ENCODE data around the gene FMNL2. TPM values are rescaled to one million over a fixed set of nuclear protein-coding genes. Genes with fewer than 3 reads are reported as not detected.

The FMNL2 gene
- total RNA-seq, 1 donor from 2014 or later = 1.5 TPM

DNA sequence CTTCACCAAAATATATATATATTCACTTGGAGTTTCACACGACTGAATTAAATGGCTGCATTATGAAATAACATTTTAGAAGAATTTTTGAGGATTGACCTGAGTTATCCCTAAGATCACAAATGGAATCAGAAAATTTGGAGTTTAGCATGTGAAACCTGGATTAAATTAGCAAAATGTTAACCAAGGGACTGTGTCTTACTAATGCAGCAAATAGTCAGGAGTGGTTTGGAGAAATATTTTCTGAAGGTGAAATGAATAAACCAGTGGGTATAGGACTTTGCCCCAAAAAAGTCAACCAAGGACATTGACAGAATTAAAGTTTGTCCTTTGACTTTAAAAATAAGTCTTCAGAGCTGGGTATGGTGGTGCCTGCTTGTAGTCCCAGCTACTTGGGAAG, 271.1 kb downstream of the FMNL2 start:
- intact Hi-C loops (cut with micrococcal nuclease) = no loop called here

DNA sequence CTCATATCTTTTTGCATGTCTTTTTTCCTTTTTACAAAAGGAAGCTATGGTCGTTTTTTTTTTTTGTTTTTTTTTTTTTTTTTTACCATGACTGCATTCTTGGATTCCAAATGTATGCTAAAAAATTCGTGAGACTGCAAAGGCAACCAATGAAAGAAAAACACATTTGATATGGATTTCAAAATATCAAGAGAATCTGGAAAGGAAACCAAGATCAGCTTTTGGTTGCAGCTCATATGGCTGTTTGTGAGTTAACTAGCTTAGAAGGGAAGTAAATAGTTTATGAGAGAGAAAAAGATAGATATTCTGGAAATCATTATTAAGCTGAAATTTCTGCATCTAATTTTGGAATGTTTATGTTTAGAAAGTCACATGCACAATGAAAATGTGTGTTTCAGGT, 272.0 kb downstream of the FMNL2 start:
- intact Hi-C loops (cut with micrococcal nuclease) = no loop called here

DNA sequence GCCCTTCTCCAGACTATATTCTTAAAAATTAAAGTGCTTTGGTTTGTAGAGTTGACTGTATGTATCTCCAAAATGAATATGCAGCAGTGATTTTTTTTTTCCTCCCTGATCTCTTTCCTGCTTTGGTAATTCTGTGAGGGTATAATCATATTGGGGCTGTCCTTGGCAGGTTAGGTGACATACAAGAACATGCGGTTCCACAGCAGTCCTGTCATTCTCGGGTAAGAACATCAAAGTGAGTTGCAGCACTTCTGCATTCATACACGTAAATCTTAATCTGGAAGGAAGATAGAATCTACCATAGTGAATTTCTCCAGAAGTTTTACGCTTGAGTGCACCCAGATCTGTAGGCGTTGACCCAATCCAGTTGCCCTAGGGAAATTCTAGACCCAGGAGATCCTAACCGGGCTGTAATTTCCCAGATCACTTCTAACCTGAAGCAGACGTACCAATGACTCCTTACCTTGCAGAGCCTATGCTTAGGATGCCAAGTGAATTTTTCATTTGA, 272.9 kb downstream of the FMNL2 start:
- intact Hi-C loops (cut with micrococcal nuclease) = no loop called here

DNA sequence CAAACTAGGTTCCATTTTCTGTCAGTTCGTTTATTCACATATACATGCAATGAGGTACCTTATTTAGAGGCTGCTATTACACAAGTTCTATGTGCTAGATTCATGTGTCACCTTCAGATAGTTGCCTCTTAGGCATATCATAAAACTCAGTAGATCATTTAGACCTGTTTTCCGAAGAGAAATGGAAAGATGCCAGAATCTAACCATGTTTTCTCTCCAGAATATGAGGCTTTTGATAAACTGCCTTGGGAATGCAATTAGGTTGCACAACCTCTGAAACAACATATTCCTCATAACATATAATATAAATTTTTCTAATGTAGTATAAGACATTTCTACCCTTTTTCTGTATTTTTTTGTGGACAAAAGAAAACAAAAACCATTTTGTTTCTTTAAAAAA, 274.2 kb downstream of the FMNL2 start:
- intact Hi-C loops (cut with micrococcal nuclease) = no loop called here

DNA sequence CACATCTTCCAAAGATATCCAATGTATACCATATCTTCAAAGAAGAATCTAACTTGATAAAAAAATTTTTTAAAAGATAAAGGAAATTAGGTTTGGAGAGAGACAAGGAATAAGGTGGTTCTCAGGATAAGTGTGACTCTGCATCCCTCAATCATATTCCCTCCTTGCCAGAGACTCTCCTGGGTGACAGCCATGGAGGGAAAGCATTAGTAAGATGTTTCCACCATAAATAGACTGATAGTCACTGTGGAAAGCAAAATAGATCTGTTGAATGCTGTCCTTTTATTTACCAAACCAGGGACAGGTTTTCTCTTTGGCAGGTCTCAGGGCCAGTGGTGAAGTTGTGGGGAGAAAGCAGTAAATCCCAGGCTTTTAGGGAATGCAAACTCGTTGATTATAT, 274.7 kb downstream of the FMNL2 start:
- intact Hi-C loops (cut with micrococcal nuclease) = no loop called here

DNA sequence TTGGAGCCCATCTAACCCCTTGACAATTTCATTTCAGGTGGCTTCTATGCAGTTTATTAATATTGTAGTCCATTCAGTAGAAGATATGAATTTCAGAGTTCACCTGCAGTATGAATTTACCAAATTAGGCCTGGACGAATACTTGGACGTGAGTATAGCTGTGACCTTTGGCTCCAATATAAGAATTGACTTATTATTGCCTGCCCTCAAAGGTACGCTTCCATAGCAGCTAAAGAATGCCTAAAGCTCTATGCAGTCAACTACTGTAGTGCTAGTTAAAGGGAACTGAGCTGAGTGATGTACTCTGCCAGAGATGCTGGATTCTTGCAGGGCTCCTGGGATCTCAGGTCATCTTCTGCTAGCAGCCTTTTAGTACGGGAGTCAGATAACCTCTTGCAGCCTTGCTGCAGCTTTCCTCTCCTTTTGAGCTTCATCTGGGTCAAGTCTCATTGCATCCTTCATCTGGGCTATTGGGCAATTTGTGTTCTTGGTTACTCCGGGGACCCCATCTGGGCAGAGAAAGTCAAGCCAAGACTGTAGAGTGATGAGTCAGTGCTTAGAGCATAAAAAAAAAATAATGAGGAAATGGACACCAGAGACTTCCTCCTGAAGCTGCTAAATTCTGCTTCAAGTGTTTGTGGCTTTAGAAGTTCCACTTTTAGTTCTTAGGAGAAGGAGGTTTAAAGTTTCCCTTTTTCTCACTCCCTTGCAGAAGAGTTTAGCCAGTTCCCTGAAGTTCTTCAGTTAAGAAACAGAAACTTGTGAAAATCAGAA, 276.7 kb downstream of the FMNL2 start:
- intact Hi-C loops (cut with micrococcal nuclease) = no loop called here

DNA sequence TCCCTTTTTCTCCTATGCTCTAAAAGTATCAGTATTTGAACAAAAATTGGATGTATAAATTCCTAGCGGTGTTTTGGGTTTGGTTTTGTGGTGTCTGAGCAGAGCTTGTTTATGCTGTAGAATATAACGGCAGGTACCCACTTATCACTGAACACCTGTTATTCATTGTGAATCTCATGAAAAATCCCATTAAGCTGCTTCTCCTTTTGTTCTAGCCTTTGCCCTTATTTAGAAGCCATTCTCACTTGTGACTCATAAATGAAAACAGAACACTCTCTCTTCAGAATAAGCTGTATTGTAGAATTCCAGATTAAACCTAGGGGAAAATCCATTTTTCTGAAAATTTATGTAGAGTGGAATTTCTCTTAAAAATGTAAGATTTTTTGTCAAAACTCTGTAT, 278.3 kb downstream of the FMNL2 start:
- intact Hi-C loops (cut with micrococcal nuclease) = no loop called here

DNA sequence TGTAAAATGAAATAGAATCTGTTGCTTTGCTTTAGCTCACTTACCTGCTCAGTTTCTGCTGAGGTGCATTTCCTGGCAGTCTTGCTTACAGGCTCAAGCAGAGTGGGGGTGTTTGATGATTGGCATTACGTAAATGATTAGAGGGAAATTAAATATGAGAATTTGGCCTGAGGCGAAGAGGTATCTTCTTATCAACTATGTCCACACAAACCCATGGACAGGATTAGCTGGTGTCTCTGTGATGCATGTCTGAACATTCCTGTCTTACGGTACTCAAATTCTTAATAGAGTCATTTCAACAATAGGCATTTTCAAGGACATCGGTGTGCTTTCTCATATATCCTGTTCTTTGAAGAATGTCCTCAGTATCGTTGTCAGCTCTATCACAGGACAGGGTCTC, 280.2 kb downstream of the FMNL2 start:
- intact Hi-C loops (cut with micrococcal nuclease) = no loop called here

DNA sequence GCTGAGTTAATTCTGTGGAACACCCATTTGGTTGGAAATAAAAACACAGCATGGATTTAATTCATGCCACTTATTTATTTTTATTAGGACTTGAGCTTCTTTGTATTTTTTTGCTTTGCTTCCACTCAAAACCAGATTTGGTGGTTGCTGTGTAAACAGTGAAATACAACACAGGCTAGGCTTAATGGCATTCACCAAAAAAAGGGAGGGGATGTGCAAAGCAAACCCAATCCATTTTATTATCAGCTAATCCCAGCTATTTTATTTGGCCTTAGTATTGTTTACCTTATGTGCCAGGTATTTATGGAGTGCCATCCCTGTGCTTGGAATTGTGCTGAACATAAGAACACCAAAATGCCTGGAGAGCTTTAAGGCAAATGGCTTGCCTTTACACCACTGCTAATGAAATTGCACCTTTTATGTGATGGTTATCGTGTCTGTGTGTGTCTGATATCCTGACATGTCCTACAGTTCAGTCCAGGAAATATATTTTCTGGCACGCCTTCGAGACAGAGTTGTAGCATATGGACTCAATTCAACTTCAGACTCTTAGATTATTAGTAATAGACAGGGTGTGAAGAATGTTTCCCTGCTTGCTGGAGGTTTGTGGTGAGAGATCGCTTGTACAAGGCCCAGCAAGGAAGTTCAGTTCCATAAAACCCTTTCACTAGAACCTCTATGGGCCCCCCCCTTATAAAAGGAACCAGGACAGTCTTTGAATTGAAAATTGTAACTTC, 282.6 kb downstream of the FMNL2 start:
- intact Hi-C loops (cut with micrococcal nuclease) = no loop called here

DNA sequence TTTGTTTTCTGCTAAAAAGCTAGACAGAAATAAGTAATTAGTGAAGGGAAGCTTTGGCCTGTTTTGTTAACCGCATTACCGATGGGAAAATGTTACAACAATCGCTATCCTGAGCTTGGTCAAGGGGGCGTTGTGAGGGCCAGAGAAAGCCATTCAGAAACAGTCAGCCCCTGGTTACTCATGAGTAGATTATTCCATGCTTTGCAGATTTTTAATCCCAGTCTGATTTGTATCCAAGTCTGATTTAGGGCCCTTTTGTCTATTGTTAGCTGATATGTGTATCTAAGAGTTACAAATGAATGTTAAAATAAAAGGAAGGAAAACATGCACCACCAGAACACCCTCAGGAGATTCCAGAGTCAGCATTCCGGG, 283.2 kb downstream of the FMNL2 start:
- intact Hi-C loops (cut with micrococcal nuclease) = no loop called here

DNA sequence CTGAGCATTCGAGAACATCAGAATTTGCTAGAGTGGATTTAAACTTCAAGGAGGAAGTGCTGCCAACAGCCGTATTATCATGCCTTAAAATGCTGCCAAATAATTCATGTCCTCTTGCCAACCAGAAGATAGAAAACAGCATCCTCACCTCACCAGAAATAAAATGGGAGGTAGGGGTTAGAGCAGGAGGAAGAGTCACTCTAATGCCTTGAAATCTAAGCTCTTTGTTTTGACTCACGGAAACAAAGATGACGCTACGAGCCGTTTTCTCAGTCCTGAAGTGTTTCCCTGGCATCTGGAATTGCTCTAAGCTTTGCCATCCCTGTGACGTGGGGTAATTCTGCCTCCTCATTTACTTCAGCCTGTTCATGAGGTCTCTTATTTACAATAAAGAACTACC, 285.2 kb downstream of the FMNL2 start:
- intact Hi-C loops (cut with micrococcal nuclease) = loop anchor here (10.0 kb wide), 1 partner anchor 215 kb away; no protein-coding TSS in a partner anchor

DNA sequence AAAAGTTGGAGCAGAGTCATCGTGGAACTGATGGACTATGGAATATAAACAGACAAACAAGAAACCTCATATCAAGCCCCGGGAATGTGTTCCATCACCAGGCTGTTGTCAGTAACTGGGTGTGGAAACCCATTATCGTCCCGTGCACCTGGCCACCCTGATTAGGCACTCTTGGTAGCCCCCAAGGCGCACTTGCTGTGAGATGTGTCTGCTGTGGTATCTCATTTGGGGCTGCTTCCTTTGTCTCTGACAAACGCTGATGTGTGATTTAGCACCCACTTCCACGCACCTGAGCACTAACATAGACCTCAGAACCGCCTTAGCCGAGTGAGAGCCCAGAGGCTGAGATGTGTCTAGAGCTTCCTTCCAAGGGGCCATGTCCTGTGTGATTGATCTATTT, 286.0 kb downstream of the FMNL2 start:
- intact Hi-C loops (cut with micrococcal nuclease) = loop anchor here (10.0 kb wide), 1 partner anchor 216 kb away; no protein-coding TSS in a partner anchor

DNA sequence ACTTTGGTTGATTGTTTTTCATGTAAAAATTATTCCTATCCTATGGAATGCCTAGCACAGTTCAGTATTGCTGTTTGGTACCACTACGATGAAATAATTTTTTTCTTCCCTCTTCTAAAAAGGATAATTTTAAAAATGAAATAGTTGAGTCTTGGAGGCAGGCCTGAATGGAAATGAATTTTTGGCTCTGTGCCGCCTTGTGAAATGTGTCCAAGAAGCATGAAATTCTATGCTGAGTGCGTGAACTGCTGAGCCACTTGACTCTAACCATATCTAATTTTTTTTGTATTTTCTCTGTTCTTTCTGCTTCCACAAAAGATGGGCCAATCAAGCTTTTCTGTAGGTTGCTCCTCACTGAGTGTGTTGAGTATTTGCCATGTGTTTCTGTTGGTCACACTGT, 287.2 kb downstream of the FMNL2 start:
- intact Hi-C loops (cut with micrococcal nuclease) = loop anchor here (10.0 kb wide), 1 partner anchor 217 kb away; no protein-coding TSS in a partner anchor

DNA sequence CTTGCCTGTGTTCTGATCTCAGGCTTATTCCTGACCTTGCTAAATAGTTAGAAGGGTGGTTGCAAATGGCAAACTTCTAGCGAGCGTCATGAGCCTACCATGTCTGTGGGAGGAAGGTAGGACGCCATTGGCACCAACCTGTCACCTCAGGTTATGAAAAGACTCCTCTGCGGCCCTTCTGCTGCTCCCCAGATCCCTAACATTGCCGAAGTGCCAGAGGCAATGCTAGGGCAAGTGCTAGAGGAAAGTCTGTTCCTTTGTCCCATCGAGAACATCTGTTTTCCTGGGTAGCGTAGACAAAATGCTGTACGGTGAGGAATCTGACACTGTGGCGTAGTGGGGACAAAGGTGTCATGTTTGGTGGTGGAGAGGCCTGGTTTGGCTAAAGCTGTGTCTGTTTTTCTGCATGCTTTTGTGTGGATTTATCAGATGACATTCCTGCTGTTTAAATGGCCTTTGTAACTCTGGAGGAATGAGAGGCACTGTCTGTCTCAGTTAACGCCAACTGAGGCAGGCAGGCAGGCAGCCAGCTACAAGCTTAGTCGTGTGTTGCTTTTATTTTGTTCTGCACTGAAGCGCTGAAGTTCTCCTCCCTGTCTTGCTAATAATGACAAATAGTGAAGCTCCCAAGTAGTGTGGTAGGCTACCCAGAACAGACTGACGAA, 288.2 kb downstream of the FMNL2 start:
- intact Hi-C loops (cut with micrococcal nuclease) = loop anchor here (10.0 kb wide), 1 partner anchor 218 kb away; no protein-coding TSS in a partner anchor

DNA sequence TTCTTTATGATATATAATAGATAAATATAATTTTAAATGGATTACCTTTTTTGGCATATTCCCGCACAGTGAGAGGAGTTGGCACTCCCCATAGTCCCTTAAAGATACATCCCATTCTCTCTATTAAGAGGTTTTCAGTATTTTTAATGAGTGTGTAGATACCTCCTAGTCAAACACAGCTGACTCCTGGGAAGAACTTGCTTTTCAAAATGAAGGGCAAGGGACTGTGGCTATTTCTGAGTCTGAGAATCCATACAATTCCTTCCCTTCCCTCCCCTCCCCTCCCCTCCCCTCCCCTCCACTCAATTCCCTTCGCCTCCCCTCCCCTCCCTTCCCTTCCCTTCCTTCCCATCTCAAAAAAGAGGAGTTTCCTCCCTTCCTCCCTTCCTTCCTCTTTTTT, 288.8 kb downstream of the FMNL2 start:
- intact Hi-C loops (cut with micrococcal nuclease) = loop anchor here (10.0 kb wide), 1 partner anchor 219 kb away; no protein-coding TSS in a partner anchor

DNA sequence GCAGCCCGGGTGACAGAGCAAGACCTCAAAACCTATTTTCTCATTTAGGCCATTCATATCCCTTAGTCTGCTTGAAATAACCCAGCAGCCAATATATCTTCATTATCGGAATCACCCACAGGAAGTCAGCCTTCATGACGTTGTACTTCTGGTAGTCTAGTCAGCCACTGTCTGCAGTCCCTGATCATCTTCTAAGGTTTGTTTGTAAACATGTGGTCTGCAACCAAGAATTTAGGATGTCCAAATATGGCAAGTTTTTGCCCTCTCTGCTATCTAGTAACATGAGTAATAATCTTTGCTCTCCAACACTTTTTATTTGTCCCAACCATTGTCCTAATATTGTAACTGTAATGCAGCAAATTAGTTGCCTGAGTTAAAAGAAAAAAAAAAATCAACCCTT, 289.8 kb downstream of the FMNL2 start:
- intact Hi-C loops (cut with micrococcal nuclease) = loop anchor here (10.0 kb wide), 1 partner anchor 220 kb away; no protein-coding TSS in a partner anchor

DNA sequence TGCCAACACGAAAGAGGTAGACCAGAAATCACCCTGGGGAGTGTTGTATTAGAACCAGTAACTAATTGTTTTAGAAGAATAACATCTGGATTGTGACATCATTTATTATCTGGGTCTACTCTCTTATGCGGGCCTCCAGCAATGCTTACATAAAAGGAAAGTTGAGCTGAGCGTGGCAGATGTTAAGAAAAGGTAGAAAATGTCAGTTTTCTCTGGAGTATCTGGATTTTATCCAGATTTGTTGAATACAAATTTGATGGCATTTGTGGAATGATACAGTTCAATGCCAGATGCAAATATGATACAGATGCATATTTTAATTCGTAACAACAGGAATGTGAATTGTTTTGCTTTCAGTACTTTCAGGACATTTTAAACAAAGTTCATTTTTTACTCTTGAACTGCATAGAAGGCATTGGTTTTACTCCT, 292.0 kb downstream of the FMNL2 start:
- intact Hi-C loops (cut with micrococcal nuclease) = loop anchor here (10.0 kb wide), 1 partner anchor 222 kb away; no protein-coding TSS in a partner anchor

DNA sequence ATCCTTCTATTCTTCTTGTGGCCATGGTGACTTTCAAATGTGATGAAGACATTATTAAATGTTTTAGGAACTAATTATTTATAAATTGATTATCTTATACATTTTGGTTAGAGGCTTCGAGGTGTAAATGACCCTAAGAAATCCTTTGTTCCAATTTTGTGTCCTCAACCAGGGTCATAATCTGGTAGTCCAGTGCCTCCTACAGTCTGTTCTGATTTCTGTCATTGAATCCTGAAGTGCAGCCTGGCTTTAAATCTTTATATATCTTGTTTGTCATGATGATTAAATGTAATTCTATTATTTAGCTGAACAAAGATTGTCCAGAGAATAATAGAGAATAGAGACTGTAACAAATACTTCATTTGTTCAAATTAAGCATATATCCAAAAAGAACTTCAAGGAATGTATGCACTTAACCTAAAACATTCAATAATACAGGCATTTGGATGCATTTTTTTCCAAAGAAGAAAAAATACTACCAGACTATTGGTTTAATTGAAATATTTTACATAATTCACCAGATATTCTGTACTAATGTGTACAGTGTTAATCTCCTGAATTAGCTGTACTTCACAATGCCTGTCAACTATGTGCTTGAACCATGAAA, 292.5 kb downstream of the FMNL2 start:
- intact Hi-C loops (cut with micrococcal nuclease) = loop anchor here (10.0 kb wide), 1 partner anchor 223 kb away; no protein-coding TSS in a partner anchor

DNA sequence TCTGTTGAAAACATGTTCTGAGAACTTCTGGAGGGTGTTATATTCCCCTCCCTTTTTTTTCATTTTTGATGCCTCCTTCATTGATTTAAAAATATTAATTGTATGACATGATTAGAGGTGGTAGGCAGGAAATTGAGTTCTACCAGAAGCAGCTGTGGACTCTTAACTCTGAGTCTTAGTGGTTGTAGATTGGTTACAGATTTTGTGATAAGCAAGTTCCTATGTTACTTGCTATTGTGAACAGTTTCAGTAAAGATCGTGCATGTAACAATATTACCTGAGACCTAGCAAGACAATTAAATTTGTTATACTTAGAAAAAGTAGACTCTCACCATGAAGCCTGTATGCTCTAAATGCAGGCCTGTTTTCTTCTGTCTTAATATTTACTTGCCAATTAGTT, 294.2 kb downstream of the FMNL2 start:
- intact Hi-C loops (cut with micrococcal nuclease) = loop anchor here (10.0 kb wide), 1 partner anchor 224 kb away; no protein-coding TSS in a partner anchor

DNA sequence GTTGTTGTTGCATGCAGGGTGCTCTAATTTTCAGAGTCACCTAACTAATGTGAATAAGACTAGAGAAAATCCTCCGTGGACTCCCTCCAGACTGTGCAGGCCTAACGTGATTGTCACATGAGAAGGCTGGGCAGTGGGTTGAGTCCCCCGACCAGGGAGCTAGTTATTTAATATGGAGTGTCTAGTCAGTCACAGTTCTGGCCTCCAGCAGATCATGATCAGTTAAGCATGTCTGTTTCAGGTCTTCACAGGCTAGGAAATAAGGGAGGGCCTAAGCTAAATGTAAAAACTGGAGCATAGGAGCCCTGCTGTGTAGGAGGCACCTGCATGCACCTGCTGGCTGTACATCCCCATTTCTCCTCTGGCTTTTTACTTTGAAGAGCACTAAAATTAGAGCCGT, 295.5 kb downstream of the FMNL2 start:
- intact Hi-C loops (cut with micrococcal nuclease) = no loop called here

DNA sequence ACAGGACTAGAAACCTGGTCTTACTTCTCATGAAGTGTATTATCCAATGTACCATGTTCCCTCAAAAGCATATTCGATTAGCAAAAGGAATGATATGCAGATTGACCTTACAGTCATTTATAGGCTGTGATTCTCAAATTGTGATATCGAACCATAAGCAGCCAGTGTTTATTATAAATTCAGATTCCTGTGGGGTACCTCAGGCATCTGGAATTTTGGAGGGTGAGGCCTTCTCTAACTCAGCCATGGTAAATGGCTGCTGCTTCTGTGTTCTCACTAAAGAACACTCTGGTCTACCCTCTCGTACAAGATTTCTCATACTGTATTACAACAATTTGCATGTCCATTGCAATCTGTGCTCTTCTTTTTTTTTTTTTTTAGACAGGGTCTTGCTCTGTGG, 297.8 kb downstream of the FMNL2 start:
- intact Hi-C loops (cut with micrococcal nuclease) = no loop called here

Data from T-helper 2 cell treated with Interferon-gamma antibody and Interleukin-4, amounts not matched to agents 100 ng/mL and 5 ng/mL, for 36 hours (primary cell).